Measurements from ENCODE around the gene LMO1. TPM values are rescaled to one million over a fixed set of nuclear protein-coding genes. Genes with fewer than 3 reads are reported as not detected.
A peak's percentile ranks its signal among the peaks of the same experiment; 100 is the strongest.

The LMO1 gene
- total RNA-seq, 6 experiments from 2014 or later = not detected

DNA sequence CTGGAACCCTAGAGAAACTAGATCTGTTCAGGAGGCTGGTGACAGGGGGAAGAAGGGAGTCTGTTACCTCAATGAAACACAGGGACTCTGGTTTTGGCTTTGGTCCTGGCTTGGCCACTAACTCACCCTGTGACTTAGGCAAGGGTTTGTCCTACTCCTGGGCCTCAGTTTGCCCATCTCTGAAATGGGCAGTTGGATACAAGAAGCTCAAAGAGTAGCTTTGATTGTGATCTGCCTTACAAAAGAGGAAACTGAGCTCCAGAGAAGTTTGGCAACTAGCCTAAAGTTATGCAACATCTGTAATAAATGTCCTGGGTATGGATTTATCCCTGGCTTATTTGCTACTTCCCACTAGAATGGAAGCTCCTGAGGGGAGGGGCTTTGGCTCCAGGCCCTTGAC is 24.0 kb upstream of the LMO1 start:
- no peaks in the 10 kb centered on the region for H3K36me3 ChIP-seq
- ATAC-seq (no peak), DNase-seq (no peak)
- TF ChIP-seq, protein P1, sequence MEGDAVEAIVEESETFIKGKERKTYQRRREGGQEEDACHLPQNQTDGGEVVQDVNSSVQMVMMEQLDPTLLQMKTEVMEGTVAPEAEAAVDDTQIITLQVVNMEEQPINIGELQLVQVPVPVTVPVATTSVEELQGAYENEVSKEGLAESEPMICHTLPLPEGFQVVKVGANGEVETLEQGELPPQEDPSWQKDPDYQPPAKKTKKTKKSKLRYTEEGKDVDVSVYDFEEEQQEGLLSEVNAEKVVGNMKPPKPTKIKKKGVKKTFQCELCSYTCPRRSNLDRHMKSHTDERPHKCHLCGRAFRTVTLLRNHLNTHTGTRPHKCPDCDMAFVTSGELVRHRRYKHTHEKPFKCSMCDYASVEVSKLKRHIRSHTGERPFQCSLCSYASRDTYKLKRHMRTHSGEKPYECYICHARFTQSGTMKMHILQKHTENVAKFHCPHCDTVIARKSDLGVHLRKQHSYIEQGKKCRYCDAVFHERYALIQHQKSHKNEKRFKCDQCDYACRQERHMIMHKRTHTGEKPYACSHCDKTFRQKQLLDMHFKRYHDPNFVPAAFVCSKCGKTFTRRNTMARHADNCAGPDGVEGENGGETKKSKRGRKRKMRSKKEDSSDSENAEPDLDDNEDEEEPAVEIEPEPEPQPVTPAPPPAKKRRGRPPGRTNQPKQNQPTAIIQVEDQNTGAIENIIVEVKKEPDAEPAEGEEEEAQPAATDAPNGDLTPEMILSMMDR (IDR thresholded peaks at IDR 0.05) = no peak
- no peak for TF ChIP-seq POLR2A (IDR thresholded peaks at IDR 0.05)
- intact Hi-C loops (cut with DNase I) = no loop called here
- H3K9me3 ChIP-seq = no peaks in the 10 kb centered on the region
- H3K27ac ChIP-seq = no peak overlapping the region
- H3K4me1 ChIP-seq = no peaks in the 10 kb centered on the region
- no peak overlapping the region for H3K4me3 ChIP-seq
- H3K27me3 ChIP-seq = no peaks in the 10 kb centered on the region

DNA sequence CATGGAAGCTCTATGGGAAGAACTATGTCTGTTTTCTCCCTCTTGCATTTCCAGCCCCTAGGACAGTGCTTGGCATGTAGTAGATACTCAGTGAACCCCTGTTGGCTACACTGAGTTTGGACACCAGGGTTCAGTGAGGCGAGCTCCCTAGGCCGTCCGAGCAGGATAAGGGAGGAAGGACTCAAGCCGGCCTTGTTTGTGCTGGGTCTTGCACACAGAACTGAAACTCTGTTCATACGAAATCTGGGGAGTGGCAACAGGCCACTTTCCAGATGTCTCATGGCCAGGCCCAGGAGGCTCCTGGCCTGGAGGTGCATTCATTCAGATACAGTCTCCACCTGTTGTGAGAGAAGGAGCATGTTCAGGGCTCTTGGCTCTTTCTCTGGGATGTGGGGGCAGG is 23.6 kb upstream of the LMO1 start:
- ATAC-seq (no peak), DNase-seq (peak in 1 of 3 donors; percentile 28)
- intact Hi-C loops (cut with DNase I) = no loop called here
- Histone ChIP-seq H3K36me3 (no peaks in the 10 kb centered on the region), H3K4me3 (no peak overlapping the region), H3K4me1 (no peaks in the 10 kb centered on the region), H3K9me3 (no peaks in the 10 kb centered on the region), H3K27ac (no peak overlapping the region), H3K27me3 (no peaks in the 10 kb centered on the region)
- TF ChIP-seq, protein P1 (IDR thresholded peaks at IDR 0.05) = no peak
- no peak for TF ChIP-seq POLR2A (IDR thresholded peaks at IDR 0.05)
- WGBS (ENCODE audit: insufficient coverage, low coverage, low lambda C conversion rate, missing lambda C conversion rate) = 68% methylated on average over 4 of the region's 5 CpGs

- ATAC-seq = no peak
Observed at GRCh38 chr11:8286886-8287285, 23.2 kb upstream of the LMO1 start.

DNA sequence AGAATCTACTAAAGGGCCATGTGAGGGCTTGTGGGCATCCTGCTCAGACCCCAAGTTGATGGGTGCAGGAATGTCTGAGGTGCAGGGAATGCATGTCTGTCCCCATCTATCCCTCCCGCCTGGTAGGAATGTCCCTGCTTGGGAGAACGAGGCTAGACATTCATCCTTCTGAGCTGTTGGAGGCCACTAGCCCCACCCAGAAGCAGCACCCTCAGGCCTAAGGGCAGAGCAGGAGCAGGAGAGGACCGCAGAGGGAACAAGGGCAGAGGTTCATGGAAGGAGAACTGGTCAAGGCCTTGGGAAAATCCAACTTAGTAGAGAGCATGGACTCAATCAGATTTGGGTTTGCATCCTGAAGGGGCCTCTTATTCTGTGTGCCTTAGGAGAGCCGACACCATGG is 22.1 kb upstream of the LMO1 start:
- WGBS (ENCODE audit: insufficient coverage, low coverage, low lambda C conversion rate, missing lambda C conversion rate) = 58% methylated on average over 2 of the region's 4 CpGs
- Histone ChIP-seq H3K4me3 (no peak overlapping the region), H3K27me3 (no peaks in the 10 kb centered on the region), H3K9me3 (no peaks in the 10 kb centered on the region), H3K36me3 (no peaks in the 10 kb centered on the region), H3K27ac (no peak overlapping the region), H3K4me1 (no peaks in the 10 kb centered on the region)
- TF ChIP-seq POLR2A (IDR thresholded peaks at IDR 0.05) = no peak
- TF ChIP-seq, protein P1 (IDR thresholded peaks at IDR 0.05) = no peak
- DNase-seq = peak in 1 of 3 donors; percentile 12
- ATAC-seq = no peak
- intact Hi-C loops (cut with DNase I) = no loop called here

More at GRCh38 chr11:8286886-8287285, 23.2 kb upstream of the LMO1 start:
- H3K4me3 ChIP-seq = no peak overlapping the region
- no peaks in the 10 kb centered on the region for H3K27me3 ChIP-seq
- intact Hi-C loops (cut with DNase I) = no loop called here
- WGBS (ENCODE audit: insufficient coverage, low coverage, low lambda C conversion rate, missing lambda C conversion rate) = 86% methylated on average over 2 of the region's 2 CpGs
- no peaks in the 10 kb centered on the region for H3K9me3 ChIP-seq
- H3K36me3 ChIP-seq = no peaks in the 10 kb centered on the region
- no peaks in the 10 kb centered on the region for H3K4me1 ChIP-seq
- H3K27ac ChIP-seq = no peak overlapping the region
- peak in 1 of 3 donors; percentile 26 for DNase-seq
- TF ChIP-seq, protein P1 (IDR thresholded peaks at IDR 0.05) = no peak
- no peak for TF ChIP-seq POLR2A (IDR thresholded peaks at IDR 0.05)

DNA sequence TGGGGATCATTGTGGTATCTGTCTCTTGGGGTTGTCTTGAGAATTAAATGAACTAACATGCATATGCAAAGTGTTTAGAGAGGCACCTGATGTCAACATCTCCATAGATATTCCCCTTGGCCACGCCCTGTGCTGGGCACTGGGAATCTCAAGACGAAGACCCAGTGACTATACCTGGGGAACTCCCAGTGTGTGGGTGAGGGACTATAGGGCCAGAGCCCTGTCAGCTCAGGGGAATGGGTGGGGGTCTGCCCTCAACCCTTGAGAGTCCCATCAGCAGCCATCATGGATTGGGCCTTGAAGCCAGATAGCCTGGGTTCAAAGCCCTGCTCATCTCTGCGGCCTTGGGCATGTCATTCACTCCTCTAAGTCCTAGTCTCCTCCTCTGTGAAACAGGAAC is 21.6 kb upstream of the LMO1 start:
- 70% methylated on average over 2 of the region's 3 CpGs for WGBS (ENCODE audit: insufficient coverage, low coverage, low lambda C conversion rate, missing lambda C conversion rate)
- DNase-seq (peak in 1 of 3 donors; percentile 19), ATAC-seq (no peak)
- intact Hi-C loops (cut with DNase I) = no loop called here
- no peaks in the 10 kb centered on the region for H3K36me3 ChIP-seq
- no peak overlapping the region for H3K27ac ChIP-seq
- H3K9me3 ChIP-seq = no peaks in the 10 kb centered on the region
- no peak for TF ChIP-seq POLR2A (IDR thresholded peaks at IDR 0.05)
- TF ChIP-seq, protein P1 (IDR thresholded peaks at IDR 0.05) = no peak
- no peak overlapping the region for H3K4me3 ChIP-seq
- no peaks in the 10 kb centered on the region for H3K27me3 ChIP-seq
- H3K4me1 ChIP-seq = no peaks in the 10 kb centered on the region

All from right lobe of liver (tissue), 6 donors.